CD4-positive, alpha-beta T cell treated with Interleukin-6 for 4 hours (primary cell): ENCODE measurements around the gene CBFA2T2.
A peak's percentile ranks its signal among the peaks of the same experiment; 100 is the strongest.

Experiments used
- DNase-seq: peaks from one replicate; pipeline ENCODE4 v3.0.0-alpha.2; 2020; ENCODE audit warnings: mixed read lengths

CBFA2T2 gene

DNA sequence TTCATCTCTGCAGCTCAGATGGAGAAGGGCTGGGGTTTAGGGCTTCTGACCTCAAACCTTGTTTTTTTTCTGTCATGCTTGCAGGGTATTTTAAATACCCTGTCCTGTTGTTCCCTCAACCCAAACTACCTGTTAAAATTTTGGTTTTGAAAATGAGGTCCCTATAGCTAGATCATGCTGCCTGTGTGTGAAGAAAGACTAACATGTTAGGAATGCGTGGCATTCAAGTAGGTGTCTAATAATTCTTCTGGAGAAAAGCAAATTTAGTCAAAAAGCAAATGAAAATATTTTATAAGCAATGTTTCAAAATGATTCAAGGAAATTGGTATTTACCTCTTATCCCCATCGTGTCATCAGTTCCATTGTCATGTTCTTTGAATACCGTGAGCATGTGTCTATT lies 95.1 kb downstream of the CBFA2T2 start:
- DNase-seq, result no peak

DNA sequence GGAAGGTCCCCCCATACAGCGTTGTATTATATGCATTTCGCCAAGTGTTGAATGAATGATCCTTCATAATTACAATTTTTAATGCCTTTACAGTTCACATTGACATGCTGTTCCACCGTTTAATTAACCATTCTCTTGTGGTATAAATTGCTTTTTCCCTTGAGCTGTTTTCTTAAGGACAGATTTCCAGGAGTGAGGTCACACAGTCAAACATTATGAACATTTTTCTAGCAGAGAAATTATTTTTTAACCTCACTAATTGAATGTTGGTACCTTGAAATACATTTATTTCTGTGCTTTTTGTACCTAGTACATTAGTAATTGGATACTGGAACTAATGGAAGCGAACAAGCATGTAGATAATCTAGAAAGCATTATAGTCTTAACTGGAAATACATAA lies 95.5 kb downstream of the CBFA2T2 start:
- DNase-seq, result no peak

DNA sequence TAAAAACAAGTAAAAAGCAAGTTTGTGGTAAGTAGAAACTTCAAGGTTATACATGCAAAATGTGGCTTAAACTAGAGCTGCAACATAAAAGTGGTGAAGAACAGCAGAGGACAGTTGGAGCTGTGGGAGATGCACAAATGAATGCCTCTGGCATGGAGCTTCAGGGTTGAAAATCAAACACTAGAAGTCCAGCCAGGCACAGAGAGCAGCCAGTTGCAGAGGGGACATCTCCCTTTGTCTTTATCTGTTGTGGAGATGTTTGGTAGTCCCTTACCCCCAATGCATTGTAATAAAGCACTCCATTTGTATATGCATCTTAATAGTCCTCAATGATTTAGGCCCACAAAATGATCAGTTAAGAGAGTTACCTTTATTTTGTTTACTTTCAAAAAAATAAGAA lies 99.2 kb downstream of the CBFA2T2 start:
- DNase-seq, result no peak

DNA sequence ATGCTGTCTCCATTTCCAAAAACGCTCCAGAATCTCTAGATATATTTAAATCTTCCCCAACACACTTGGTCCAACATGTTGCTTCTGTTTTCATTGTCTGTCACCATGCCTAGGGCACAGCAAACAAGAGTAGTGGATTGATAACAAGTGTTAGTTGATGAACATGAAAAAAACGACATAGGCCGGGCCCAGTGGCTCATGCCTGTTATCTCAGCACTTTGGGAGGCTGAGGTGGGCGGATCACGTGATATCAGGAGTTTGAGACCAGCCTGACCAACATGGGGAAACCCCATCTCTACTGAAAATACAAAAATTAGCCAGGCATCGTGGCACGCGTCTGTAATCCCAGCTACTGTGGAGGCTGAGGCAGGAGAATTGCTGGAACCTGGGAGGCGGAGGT lies 102.0 kb downstream of the CBFA2T2 start:
- peak; percentile 17 for DNase-seq

DNA sequence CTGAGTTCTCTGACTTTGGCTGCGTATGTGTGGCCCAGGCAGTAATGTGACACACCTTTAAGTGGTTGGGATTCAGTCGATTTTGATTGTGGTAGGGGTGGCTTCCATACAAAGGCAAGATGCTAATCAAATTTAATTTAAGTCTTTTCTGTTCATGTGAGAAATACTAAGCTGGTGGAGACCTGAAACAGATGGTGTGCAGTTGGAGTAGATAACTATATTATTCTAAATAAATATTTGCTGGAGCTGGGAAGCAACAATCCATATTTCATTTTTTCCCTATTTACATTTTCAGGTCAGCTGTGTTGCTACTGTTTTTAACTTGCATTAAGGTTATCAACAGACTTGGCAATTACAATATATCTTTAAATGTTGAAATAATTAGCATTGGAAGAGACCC lies 104.8 kb downstream of the CBFA2T2 start:
- no peak for DNase-seq

DNA sequence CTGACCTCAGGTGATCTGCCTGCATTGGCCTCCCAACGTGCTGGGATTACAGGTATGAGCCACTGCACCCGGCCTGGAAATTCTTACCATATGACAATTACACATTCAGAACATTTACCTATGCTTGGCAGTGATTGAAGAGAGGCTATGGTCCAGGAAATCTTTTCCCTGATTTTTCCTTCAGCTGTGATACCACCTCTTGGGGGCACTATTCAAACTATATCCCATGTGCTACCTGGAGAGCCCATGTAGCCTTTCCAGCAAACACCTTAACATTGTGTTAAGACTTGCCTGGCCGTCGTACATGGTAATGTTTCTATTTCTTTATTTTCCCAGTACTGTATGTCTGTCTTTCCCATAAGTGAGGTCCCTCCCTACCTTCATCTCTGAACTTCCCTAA lies 110.5 kb downstream of the CBFA2T2 start:
- DNase-seq, result no peak

DNA sequence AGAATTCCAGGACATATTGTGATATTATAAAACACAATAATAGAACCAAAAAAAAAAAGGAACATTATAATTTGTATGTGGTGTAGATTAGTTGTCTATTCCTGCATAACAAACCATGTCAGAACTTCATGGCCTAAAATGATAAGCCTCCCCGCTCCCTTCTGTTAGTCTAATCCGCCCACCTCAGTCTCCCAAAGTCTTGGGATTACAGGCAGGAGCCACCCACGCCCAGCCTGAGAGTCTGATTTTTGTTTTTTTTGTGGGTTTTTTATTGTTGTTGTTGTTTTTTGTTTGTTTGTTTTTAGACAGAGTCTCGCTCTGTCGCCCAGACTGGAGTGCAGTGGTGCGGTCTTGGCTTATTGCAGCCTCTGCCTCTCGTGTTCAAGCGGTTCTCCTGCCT lies 111.1 kb downstream of the CBFA2T2 start:
- DNase-seq, result no peak

DNA sequence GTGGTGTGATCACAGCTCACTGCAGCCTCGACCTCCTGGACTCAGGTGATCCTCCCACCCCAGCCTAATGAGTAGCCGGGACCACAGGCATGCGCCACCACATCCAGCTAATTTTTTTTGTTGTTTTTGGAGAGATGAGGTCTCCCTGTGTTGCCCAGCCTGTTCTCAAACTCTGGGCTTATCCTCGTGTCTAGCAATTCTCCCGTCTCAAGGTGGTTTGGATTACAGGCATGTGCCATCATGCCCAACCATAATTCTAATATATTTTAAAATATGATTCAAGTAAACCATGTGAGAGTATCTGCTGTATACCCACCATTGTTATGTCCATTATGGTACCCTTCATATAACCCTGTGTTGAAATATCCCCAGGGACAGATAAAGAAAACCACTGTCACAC lies 112.0 kb downstream of the CBFA2T2 start:
- DNase-seq, result no peak

DNA sequence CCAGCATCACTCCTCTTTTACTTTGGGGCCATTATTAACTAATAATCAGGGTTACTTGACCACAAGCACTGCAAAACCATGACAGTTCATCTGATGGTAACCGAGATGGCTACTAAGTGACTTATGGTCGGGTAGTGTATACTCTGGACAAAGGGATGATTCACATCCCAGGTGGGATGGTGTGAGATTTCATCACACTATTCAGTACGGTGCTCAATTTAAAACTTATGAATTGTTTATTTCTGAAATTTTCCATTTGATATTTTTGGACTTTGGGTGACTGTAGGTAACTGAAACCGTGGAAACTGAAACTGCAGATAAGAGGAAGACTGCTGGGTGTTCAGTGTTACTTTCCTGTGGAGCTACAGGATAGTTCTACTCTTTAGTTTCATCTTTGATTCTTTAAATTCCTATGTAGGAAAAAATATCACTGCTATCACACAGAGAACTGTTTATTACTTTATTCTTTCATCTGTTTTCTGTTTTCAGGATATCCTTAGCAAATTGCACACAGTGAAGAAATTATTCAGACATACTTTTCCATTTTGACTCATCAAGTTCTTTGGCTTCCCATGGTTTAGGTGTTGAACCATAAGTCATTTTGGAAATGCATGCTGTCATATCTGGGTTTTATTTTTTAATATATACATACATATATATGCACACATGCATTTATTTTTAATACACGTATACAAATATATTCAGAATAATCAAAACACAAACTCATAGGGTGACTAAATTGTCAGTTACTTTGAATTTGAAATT lies 113.1 kb downstream of the CBFA2T2 start:
- DNase-seq, result no peak

DNA sequence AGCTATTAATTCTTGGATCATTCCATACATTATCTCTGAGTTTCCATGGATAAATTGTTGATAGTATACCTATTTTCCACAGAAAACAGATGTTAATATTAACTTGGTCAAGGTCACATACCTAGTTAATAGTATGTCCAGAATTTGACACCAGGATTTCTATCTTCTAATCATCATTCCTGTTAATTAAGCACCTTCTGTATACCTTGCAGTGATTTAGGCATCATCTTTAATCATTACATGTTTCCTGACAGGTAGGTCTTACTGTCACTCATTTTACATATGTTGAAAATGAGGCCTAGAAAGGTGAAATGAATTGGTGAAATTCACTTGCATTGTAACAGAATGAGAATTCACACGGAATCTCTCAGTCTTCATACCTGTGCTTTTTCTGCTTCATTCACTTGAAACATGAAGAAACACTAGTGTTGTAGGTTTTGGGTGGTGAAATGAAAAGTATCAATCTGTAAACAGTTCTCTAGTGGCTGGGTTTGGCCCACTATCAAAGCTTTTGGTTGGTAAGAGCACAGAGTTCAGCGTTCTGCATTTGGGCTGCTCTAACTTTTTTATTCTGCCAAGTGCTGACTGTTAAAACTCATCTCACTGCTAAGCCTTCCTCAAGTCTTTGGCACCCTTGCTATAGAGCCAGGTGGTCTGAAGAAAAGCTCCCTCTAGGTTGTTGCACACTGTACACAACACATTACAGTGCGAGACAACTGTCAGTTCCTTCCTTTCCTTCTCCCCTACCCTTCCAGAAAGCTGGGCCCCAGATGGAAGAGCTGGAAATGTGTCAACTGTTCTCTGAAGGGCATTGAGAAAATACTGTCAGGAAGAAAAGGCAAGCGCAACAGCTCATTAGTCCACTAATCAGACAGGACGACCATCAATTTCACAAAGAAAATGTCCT lies 114.4 kb downstream of the CBFA2T2 start:
- DNase-seq, result no peak

DNA sequence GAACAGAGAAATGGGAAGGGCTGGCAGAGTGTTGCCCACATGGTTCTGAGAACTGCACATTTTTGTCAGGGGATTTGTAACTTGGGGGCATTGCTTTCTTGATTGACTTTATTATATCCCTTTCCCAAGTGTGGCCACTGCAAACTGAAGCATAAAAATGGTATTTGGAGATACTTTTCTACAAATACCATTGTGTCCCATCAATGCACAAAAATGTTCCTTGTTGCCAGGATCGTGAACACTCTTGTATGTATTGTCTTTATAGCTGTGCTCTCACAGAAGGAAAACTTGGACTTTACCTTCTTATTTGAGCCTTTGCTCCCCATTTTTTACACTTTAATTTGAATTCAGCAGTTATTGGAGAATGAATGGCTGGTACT lies 115.1 kb downstream of the CBFA2T2 start:
- no peak for DNase-seq

DNA sequence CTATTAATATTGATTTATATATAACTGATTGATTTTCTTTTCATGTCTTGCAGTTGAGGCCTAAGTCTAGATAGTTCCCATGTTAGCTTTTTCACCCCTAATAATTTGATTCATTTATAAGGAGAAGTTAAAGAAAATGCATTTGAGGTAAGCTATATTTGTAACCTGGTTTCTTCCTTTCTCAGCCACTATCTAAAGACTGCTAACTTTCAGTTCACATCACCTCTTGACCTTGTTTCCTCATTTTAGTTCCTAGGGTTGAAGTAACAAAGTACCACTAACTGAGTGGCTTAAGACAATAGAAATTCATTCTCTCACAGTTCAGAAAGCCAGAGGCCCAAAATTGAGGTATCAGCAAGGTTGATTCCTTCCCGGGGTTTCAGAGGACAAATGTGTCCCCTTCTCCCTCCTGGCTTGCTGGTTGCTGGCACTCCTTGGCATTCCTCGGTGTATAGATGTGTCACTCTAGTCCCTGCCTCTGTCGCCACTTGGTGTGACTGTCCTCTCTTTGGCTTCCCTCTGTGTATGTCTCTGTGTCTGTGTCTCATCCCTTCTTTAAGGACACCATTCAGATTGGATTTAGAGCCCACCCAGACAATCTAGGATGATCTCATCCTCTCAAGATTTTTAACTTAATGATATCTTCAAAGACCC lies 116.3 kb downstream of the CBFA2T2 start:
- no peak for DNase-seq

DNA sequence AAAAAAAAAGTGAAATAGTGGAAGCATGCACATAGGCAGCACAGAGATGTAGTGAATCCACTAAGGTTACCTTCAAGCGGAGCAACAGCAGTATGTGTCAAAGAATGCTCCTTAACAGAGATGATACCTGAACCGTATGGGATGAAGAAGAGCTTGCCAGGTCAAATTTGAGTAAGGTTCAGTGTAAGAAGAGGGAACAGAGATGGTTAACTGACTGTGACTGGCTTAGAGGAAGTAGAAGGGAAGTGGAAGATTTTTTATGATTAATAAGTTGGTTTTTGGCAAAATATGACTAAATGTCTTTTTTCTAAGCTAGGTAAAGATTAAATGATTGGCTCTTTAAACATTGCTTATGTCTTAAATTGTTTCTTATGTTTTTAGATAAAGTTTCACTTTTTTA lies 119.6 kb downstream of the CBFA2T2 start:
- DNase-seq, result no peak

DNA sequence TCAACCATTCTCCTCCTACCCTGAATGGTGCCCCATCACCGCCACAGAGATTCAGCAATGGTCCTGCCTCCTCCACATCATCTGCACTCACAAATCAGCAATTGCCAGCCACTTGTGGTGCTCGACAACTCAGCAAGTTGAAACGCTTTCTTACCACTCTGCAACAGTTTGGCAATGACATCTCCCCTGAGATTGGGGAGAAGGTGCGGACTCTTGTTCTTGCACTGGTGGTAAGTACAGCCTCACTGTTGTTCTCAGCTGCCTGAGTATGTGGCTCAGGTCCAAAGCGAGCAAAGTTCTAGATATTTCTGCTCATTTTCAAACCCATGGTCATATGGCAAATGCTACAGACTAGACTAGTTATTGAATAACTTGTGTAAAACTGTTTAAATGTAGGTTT lies 121.2 kb downstream of the CBFA2T2 start:
- DNase-seq, result no peak

DNA sequence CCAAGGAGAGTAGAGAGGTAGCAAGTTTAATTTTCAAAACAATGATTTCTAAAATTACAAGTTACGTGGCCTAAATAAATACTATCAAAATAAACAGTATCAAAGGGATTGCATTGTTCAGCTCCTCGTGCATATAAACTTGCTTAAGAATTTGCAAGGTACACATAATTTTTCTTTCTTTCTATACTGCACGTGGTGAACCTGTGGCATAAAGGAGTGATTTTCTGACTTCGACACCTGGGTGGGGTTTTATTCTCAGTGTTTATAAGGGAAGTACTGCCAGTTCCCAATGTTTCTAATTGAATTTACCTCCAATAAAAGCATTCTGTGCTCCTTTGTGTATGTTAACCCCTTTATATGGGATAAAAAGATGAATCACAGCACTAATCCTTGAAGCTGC lies 122.1 kb downstream of the CBFA2T2 start:
- DNase-seq, result no peak

DNA sequence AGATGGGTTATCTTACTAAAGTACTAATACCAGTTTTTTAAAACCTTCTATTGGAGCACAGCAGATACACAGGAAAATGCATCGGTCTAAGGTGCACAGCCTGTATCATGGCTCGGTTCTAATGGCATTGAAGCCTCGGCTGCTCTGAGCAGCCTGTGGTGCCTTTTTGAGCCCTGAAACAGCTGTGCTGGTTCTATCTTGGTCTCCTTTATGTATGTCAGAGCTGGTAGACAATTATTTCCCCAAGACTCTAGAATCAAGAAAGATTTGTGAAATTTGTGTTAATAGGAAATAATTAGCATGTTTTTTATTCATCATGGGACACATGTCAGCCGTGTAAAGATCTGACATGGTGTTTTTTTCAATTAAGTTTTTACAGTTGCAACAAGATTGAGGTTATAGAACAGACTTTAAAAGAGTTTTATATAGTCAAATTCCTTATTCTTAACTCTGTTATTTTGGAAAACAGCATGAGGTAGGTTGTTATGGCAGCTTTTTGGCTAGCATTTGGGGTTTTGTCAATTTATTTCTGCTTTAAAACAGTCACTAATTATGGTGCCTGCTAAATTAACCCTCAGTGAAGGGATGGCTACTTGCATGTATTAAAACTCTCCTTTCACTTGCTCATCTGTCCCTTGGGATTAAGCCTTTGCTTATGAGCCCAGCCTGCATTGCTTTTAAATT lies 132.0 kb downstream of the CBFA2T2 start:
- no peak for DNase-seq

DNA sequence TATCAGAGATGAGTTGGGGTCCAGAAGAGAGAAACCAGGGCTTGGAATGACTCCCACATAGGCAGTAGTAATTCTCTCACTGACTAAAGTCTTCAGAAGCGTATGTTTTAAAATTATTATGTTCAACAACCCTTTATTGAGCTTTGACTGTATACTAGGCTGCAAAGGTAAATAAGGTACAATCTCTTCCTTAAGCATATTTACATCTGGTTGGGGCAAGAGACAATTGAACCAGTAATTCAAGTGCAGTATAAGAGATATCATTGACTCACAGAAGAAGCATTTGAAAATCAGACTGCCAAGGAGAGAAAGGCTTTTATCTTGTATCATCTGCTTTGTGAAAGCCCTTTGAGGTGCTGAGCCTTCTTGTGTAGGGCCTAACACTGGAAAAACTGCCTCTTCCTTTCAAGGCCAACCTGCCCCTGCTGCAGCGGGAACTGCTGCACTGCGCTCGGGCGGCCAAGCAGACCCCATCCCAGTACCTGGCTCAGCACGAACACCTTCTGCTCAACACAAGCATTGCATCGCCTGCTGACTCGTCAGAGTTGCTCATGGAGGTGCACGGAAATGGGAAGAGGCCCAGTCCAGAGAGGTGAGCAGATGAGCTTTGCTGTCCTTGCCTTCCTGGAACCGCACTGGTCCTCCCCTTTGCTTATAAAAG lies 132.9 kb downstream of the CBFA2T2 start:
- DNase-seq, result no peak

DNA sequence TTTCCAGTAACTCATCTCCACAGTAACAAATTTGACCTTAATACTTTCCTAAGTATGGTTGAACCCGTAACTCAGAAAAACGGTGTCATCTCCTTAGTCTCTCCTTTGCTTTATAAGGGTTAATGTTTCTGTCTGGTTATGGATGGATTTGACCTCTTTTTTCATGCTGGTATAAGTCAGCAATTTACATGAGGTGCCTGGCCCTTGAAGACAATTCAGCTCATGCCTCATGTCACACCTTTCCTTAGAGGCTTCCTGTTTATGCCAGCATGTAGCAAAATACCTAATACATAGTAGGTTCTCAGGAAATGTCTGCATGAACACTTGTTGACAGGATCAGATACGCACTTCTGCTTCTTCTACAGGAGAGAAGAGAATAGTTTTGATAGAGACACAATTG lies 134.5 kb downstream of the CBFA2T2 start:
- peak; percentile 15 for DNase-seq

DNA sequence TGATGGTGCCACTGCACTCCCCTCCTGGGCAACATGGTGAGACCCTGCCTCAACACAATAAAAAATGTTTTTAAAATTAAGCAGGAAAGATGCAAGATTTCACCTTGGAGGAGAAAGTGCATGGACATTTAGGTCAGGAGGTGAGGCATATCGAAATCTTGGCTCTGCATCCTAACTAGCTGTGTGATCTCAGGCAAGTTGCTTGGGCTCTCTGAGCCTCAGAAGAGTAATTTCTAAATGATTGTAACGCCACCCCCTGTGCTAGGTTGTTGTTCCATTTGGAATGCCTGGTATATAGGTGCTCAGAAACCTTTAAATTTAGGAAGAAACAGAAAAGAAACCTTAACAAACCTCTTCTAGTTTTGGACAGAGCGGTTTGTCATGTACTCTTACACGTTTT lies 136.3 kb downstream of the CBFA2T2 start:
- DNase-seq, result no peak

DNA sequence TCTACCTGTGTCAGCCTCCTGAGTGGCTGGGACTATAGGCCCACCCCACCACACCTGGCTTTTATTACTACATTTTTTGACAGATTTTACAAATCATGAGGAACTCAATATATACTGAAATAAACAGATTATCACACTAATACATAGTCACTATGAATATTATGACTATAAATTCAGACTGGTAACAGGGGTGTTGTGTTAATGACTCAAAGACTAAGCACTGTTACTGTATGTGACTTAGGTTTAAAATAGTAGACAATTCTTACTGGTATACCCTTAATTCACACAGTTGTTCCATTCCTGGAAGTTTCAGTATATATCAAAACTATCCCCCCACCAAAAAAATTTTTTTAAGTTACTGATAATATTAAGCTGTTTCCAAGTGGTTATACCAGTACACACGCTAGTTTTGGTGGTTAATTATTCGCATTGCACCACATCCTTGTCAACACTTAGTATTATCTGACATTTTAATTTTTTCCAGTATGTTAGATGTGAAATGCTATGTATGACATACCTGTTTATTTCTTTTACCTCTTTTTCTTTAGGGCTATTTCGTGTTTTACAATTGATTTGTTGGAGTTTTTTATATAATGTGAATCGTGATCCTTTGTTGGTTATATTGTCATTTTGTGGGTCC lies 137.8 kb downstream of the CBFA2T2 start:
- DNase-seq, result no peak

DNA sequence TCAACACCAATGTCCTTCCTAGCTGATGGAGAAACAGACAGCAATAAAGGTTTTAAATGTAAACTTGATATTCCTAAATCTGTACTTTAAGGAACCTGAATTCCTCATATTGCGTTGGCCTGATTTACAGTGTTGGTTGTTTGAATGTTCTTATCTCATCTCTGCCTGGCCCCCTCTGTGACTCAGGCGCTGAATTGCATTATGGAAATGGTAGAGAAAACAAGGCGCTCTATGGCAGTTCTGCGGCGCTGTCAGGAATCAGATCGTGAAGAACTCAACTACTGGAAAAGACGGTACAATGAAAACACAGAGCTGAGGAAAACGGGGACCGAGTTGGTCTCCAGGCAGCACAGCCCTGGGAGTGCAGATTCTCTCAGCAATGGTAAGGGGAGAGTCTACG lies 139.6 kb downstream of the CBFA2T2 start:
- DNase-seq, result no peak

DNA sequence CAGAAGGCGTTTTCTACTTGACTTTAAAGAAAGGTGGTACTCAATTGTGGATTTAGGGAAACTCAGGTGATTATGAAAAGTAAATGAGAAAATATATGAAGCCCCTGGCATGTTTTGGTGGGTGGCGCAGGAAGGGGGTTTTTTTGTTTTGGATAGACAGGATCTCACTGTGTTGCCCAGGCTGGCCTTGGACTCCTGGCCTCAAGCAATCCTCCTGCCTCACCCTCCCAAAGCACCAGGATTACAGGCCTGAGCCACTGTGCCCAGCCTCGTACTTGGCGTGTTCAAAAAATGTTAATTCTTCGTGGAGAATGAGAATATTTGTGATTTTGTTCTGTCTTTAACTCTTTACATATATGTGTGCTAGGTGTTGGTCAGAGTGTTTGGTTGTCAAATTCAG lies 140.1 kb downstream of the CBFA2T2 start:
- DNase-seq, result no peak
